HFFc6 (cell line): ENCODE results near the gene MYPN. TPM values are rescaled to one million over a fixed set of nuclear protein-coding genes. Genes with fewer than 3 reads are reported as not detected.

Source experiments
- DNase-seq: peaks from one replicate; pipeline ENCODE4 v3.0.0-alpha.2; 2018
- H3K27ac Mint-ChIP-seq: 2 replicates; pipeline ENCODE4 v1.8.0; 2020; ENCODE audit warnings: mild to moderate bottlenecking, mixed read lengths
- H3K27me3 Mint-ChIP-seq: 2 replicates; pipeline ENCODE4 v1.8.0; 2021; ENCODE audit warnings: mild to moderate bottlenecking, moderate library complexity, mixed read lengths; ENCODE audit not compliant: insufficient read depth
- H3K36me3 Mint-ChIP-seq: 2 replicates; pipeline ENCODE4 v1.8.0; 2021; ENCODE audit warnings: low read depth, mixed read lengths
- H3K4me1 Mint-ChIP-seq: 2 replicates; pipeline ENCODE4 v1.8.0; 2020; ENCODE audit warnings: low read depth, mixed read lengths
- H3K4me3 Mint-ChIP-seq: 2 replicates; pipeline ENCODE4 v1.8.0; 2020; ENCODE audit warnings: mild to moderate bottlenecking, moderate library complexity, mixed read lengths
- H3K9me3 Mint-ChIP-seq: 2 replicates; pipeline ENCODE4 v1.8.0; 2020; ENCODE audit warnings: mild to moderate bottlenecking, mixed read lengths
- CTCF ChIP-seq: fragments of 200-600 bp; sonication (generic); IDR thresholded peaks from 2 replicates; pipeline ENCODE4 v1.5.0; 2021; ENCODE audit warnings: antibody characterized with exemption, mild to moderate bottlenecking
- total RNA-seq, 6 experiments: library from RNA; stranded (reverse); fragmentation: NEBNext Ultra II Directional; extraction: Animal tissue kit (Norgen Biotek cat#: 25700); gene quantifications; 2 replicates in 1 of 6; 3 replicates in 5 of 6; pipeline ENCODE4 v1.2.3, GENCODE V29; 2021

Gene MYPN
- total RNA-seq, 6 experiments from 2014 or later: 70.3 to 89.1 (median 80.1) TPM

DNA sequence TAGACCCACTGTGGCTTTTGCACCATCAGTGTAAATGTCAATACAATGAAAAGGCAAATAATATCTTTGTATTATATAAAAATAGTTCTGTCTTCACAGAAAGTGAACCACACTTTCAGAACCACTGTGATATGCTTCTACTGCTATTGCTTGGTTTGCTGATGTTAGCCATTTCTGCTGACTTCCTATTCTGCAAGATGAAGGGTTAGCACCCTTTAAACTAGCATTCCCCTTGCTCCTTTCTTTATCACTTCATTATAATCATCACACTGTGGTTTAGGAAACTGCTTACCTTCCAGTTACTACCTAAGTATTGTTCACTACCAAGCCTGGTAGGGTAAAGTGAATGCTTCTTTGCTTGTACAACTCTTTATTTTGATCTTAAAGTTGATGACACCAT is 29.2 kb downstream of the MYPN start:
- Mint-ChIP-seq H3K36me3 (peaks cover 50% of the 10 kb centered on the region), H3K4me1 (peaks cover 74% of the 10 kb centered on the region), H3K27ac (peak overlapping the region; percentile 62), H3K9me3 (no peaks in the 10 kb centered on the region), H3K27me3 (peaks cover 3% of the 10 kb centered on the region; the same call in 1 of the 2 replicates), H3K4me3 (peak overlapping the region; percentile 38; the same call in 1 of the 2 replicates)
- no peak for TF ChIP-seq CTCF
- DNase-seq: no peak

DNA sequence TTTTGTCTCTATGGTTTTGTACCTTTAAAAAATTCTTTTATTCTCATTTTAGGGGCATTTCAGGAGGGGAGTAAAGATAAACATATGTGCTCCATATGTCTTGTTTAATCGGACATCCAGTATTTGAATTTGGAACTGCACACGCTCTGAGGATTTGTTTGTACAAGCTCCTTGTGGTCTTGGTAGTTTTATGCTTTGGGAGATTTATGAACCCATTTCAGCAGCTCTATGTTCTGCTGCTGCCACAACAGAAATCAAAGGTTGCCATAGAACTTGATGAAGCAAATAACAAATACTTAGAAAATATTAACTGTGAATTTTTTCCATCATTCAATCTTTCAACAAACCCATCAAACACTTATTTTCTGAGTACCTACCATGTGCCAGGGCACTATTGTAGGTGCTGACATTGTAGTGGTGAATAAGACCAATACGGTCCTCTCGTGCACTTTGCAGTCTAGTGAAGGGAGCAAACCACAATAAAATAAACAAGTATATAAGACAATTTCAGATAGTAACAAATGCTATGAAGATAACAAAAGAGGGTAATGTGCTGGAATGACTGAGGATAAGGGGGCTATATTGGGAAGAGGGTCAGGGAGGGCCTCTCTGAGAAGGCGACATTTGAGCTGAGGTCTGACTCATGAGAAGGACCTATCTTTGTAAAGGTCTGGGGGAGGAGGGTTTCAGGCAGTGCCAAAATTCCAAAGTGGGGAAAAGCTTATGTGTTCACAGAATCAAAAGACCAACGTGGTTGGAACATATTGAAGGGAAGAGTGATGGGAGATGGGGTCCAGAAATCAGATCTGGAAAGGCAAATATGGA is 30.4 kb downstream of the MYPN start:
- DNase-seq: no peak
- TF ChIP-seq CTCF: no peak
- Mint-ChIP-seq H3K27ac (peak overlapping the region; percentile 62), H3K36me3 (peaks cover 54% of the 10 kb centered on the region), H3K4me3 (peak overlapping the region; percentile 38; the same call in 1 of the 2 replicates), H3K27me3 (peaks cover 3% of the 10 kb centered on the region; the same call in 1 of the 2 replicates), H3K4me1 (peaks cover 68% of the 10 kb centered on the region), H3K9me3 (no peaks in the 10 kb centered on the region)

DNA sequence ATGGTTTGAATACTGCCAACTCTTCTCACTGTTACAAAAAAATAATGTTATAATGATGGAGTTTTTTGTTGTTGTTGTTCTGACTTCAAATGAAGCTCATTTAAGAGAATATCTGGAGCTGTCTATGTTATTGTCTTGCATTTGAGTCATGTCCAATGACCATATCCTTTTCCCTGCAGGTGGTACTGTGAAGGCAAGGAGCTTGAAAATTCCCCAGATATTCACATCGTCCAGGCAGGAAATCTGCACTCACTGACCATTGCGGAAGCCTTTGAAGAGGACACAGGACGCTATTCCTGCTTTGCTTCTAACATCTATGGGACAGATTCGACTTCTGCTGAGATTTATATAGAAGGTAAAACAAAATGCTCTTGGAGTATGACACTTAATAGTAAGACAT is 33.5 kb downstream of the MYPN start:
- Mint-ChIP-seq H3K27ac (no peak overlapping the region; the same call in none of the 2 replicates), H3K9me3 (no peaks in the 10 kb centered on the region), H3K36me3 (peaks cover 75% of the 10 kb centered on the region), H3K4me1 (peaks cover 45% of the 10 kb centered on the region), H3K4me3 (no peak overlapping the region), H3K27me3 (peaks cover 3% of the 10 kb centered on the region; the same call in 1 of the 2 replicates)
- TF ChIP-seq CTCF: no peak
- DNase-seq: no peak

GRCh38 chr10:68144709-68145108 is 35.4 kb downstream of the MYPN start:
- TF ChIP-seq CTCF: no peak
- Mint-ChIP-seq H3K27ac (no peak overlapping the region), H3K4me1 (peaks cover 26% of the 10 kb centered on the region), H3K27me3 (peaks cover 3% of the 10 kb centered on the region; the same call in 1 of the 2 replicates), H3K9me3 (no peaks in the 10 kb centered on the region), H3K36me3 (peaks cover 75% of the 10 kb centered on the region), H3K4me3 (no peak overlapping the region)
- no peak for DNase-seq

GRCh38 chr10:68145705-68146104 is 36.4 kb downstream of the MYPN start:
- Mint-ChIP-seq H3K27me3 (no peaks in the 10 kb centered on the region; the same call in 1 of the 2 replicates), H3K27ac (no peak overlapping the region), H3K36me3 (peaks cover 75% of the 10 kb centered on the region), H3K4me1 (peaks cover 21% of the 10 kb centered on the region), H3K9me3 (no peaks in the 10 kb centered on the region), H3K4me3 (no peak overlapping the region)
- no peak for TF ChIP-seq CTCF
- no peak for DNase-seq
